HK-2 (cell line): Measurements from ENCODE around the gene NRIP1.

Experiments used
- DNase-seq: peaks from one replicate; pipeline ENCODE4 v3.0.0-alpha.2; 2018; ENCODE audit not compliant: unreplicated experiment

NRIP1 gene

DNA sequence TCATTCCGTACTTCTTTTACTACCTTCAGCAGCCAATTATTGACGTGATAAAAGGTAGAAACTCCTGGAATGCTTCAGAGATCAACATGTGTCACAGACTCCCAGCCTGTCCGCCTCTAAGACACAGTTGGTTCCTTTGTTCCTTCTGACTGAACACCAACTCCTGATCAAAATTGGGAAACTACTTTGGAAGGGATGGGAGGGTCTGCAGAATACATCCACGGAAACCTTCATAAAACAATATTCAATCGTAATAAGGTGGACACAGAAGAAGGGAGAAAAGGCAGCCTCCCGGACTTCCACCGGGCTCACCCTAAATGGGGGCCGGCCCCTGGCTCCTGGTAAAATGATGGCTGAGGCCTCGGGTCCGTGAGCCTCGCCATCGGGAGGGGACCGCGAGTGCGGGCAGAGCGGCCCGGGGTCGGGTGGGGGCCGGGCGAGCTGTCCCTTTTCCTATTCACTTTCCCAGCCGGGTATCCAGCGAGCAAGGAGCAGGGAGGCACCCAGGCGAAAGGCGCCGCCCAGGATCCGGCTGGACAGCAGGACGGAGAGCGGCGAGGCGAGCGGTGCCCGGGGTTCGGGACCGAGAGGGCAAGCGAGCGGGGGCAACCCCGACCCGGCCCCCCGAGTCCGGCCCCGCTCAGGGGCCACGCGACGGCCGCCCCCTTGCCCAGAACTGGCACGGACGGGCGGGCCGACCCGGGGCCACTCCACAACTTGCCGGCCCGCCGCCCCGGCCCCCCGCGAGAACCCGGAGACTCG lies 805 bp downstream of the NRIP1 start:
- peak; percentile 42 for DNase-seq

DNA sequence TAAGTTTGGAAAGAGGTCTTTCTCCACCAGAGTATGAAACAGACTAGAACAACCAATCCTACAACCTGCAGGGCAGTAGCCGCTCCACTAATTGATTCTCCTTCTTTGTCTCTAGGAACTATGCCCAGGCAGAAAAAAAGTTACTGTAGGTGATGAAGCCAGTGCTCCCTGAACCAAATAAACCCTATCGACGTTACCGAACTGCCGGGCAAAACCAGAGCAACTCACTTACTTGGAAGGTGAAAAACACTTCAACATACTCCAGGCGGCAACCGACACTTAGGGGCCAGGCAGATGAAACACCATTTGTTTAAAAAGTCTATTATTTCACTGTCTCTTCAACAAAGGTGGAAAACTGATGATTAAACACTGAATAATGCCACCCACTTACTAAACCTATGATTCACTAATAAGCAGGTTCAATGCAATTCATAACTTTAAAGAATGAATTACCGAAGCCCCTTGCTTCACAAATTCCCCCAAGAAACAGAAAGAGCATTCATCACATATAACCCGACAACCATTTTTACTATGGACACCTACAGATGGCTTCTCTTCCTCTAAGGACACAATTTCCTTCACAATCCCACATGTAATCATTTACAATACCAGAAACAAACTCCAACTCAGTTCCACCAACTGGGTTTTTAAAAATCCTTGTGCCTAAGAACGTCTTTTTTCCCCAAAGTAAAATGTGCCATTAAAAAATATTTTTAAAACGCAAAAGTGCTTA lies 1.6 kb downstream of the NRIP1 start:
- no peak for DNase-seq

DNA sequence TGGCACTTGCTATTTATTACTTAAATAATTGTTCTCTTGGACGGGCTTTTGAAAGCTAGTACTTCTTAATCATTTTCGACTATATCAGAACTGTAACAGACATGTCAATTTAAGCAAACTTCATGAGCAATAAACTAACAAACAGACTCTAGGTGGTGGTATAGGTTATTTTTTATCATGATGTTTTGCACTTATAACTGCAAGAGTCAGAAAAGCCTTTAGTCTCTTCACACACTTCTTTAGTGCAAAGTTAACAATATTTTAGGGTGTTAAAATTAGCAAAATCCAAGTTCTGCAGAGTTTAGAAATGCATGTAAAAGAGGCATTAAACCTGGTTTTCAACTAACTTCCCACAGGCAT lies 2.2 kb downstream of the NRIP1 start:
- no peak for DNase-seq

DNA sequence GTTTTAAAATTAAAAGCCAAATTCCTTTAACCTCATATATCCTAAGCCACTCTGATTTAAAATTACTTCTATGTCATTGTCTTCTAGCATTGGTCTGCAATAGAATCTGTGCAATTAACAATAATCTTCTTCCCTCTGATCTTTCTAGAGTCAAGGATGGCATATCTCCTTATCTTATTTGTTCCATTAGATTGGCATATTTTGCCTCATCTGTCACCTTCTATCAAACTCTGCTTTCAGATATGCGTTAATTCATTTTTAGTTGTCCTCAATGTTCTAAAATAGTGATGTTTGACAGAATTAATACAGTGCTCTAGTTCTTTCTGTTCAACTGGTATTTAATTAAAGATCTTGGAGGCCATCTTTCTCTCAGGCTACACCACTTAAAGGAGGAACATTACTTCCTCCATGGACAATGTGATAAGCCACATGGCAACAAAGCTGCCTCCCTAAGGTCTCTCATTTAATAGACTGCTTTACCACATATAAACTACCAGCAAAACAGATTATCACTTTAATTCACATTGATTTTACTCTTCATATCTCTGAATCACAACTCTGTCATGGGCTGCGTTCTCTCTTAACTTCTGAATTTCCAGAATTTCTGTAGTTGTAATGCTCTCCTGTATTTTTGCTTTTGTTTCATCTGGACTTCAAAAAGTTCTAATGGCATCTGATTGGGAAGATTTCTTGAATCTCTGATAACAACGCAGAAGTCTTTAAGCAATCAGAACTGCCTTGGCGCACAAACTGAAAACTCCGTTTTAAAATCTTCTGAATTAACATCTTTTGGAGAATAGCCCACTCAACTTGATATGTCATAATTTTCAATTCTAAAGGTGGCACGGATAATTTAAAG lies 2.8 kb downstream of the NRIP1 start:
- DNase-seq, result no peak

DNA sequence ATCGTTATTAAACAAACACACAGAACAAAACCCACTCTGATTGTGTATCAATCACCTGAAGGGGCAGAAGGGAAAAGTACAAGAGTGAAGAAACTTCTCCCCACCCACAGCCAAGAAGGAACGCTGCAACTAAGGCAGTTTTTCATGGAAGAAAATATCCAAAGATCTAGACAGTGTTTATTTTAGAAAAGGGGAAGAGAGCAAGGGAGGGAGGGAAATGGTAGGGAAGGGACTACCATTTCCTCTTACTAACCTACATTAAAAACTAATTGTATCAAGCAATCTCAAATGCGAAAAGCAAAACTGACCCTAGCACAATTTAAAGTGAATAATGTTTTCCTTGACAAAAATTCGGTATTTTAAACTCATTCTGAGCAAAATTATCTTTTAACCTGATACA lies 3.5 kb downstream of the NRIP1 start:
- no peak for DNase-seq

DNA sequence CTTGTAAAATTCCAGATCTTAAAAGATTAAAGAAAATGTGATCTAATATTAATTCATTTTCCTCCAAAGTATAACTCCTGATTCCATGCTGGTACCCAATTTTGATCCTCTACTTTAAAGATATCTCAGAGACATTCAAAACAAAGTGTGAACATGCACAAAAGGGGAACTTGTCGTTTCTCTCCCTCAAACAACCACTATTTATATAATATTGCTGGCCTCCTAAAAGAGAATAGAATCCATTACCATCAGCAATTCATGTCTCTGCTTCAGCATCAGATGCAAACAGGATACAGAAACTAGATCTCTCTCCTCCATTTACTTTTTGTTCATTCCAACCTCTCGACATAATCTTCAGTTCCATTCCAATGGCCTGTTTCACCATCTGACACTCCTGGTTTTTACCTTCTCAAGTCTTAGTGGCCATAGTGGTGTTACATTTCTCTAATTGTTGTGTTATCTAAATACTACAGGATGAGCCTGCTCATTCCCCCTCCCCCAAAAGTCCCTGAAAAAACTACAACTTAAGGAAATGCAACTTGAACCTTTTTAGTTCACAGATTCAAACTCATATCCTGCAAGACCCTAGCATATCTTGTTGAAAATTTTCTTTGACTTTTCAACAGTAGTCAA lies 4.1 kb downstream of the NRIP1 start:
- DNase-seq, result no peak

DNA sequence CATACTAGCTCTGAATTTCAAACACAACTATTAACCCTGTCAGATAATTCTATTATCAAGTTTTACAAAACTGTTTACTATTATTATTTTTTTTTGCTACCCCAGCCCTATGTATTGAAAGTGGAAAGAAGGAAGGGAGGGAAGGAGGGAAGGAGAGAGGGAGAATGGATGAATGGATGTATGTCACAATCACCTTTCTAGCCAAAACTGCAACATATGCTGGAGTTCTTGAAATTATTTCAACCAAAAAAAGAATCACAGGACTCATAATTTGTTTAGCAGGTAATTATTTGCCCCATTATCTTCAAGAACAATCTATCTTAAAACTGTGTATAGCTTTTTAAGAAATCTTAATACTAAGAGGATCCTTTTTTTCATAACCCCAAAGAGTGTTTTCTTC lies 5.4 kb downstream of the NRIP1 start:
- no peak for DNase-seq

DNA sequence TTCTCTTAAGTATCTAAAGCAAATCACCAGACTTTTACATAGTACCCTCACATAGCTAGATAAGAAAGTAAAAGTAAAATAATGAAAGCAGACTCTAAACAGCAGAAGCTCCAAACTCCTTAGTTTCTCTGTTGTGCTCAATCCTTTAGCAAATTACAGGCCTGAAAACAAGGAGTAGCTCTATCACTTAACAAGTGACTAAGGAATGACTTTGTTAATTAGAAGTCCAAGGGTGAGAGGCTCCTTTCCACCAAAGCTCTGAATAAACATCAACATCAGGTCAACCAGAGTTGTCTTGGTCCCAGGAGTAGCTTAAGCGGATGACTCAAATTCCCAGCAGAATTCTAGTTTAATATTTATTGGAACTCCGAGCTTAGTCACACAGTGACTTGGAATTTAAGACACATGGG lies 5.9 kb downstream of the NRIP1 start:
- no peak for DNase-seq

DNA sequence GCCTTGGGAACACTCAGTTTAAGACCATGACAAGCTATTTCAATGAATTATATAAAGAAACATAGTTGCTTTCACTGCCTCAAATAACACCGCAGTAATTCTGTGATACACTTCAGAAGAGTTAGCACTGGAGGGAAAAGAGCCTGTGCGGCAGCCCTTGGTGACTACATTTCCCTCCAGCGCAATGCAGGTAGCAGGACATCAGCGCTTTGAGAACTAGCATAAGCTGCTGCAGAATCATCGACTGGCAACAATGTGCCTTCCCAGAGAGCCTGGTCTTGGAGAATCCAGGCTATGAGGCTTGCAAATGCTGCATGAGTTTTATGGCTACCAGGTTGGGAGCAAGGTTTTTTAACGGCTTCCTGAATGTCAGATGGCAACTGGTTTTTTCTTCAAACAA lies 7.5 kb downstream of the NRIP1 start:
- DNase-seq, result no peak

DNA sequence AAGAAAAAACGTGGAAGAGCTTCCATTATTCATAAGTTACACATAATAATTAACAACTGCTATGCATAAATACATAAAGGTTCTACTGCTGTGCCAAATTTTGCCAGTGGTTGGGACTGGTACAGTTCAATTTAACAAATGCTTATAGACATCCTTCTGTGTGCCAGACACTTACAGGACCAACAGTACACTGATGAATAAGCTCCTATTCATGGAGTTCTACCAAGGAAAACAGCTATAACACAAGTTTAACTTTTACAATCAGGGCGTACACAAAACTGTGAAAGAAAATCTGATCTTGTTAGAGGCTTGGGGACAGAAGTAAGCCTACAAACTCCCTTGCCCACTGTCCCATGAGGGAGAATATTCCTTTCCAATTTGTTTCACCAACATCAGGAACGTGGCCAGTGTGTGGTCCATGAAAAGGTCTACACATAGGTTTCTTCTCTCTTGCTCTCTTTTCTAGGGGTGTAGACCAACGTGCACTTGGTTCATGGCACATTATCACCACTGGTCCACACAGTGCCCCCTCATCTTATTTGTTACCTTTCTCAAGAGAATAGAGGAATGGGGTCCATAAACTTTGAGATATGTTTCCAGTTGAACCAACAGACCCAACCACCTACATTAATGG lies 10.1 kb downstream of the NRIP1 start:
- DNase-seq, result no peak

DNA sequence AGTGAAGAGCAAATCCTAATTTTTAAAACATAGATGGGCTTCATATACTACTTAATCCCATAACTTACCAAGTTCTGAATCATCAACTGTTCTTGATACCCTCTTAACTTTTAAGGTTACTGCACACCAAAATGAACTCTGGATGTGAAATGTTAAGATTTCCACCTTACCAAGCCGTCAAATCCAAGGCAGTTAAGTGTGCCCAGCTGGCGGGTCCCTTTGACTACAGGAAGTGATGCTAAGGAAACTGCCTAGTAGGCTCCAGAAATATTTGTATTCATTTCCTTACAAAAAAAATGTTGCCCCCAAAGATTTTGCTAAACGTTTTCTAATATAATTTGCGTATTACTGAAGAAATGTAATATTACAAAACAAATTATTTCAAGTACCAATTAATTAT lies 10.7 kb downstream of the NRIP1 start:
- no peak for DNase-seq

DNA sequence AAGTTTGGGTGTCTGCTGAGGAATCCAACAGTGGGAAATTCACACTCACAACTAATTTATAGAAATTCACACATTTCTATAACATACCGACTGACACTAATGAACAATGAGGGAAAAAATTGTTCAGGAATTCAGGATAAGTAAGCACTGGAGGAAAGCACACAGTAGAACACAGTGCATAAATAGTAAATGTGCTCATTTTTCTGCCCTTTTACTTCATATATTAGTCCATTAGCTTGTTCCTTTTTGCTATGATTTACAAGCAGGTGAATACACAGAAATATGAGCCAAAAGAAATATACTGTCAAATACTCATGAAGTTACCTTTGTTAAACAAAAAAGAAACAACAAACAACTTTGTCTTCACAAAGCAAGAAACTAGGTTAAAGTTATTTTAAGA lies 11.3 kb downstream of the NRIP1 start:
- no peak for DNase-seq

DNA sequence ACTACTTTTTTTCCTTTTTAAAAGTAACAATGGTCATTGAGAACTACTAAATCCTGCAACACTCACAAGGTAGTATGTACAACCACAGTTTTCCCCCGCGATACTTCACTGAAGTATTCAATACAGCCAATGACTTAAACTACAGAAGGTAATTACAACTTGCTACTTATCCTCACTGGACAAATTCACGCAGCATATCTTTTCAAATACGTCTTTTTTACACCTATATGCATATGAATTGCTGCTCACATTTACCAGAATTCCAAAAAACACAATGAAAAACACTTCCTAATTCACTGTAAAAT lies 12.4 kb downstream of the NRIP1 start:
- DNase-seq, result no peak

DNA sequence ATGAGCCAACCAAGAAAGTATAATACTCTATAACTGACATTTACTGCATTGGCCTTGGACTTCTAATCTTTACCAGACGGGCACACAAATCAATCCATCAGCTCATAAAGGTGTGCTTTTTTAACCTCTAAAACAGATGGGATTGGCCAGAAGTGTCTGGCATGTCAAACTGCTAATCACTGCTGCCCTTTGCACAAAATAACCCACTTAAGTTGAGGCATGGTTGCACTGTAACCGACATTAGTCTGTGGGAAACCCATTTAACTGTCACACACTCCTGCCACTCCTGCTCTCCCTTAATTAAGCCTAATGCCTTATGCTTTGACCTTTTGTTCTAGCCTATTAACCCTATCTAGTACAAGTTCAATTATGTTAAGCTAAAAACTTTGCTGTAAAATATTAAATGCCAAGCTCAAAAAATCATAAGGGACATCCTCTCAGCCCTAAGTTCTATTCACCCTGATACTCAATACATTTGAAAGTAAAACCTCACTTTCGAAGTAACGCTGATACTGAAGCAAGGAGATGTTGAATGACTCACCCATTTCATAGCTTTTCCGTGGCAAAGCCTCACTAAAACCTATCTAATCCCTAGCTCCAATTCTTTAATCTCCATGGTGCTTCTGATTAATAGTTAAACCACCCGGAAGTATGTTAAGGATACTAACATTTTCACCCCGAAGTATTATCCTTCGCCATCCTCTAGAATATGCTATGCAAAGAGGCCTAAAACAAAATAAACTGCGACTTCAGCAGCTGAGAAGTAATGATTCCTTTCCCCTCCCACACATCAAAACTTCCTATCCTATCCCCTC lies 12.9 kb downstream of the NRIP1 start:
- DNase-seq, result no peak

DNA sequence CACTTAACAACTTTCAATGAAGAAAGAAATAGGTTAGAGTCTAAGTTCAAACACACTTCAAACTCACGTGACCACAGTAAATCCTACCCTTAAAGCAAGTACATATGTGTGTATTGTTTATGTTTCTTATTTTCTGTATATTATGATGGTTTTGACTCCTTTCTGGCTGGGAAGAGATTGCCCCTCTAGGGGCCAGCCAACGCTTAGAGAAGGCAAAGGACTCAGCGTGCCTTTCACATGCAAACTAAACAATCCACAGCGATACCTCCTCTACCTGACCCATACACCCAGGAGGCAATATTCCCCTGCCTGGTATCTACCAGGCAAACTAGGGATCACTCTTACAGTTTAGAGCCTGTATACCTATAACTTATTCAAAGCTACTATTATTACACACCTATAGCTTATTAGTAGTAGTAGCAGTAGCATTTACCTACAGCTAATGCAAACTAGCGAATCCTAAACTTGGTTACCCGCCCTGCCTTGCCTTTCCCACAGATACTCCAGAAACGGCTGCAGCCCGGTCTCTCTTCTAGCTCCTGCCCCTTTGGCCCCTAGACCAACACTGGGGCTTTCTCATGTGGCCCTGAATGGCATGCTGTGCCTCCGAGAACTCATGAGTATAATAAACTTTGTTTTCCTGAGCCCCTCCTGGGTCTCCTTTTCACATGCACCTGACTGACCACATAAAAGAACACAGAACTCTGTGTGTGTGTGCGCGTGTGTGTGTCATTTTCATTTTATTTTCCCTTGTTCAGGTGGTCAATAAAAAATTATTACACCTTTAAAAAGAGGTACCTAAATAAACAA lies 14.0 kb downstream of the NRIP1 start:
- DNase-seq, result no peak

DNA sequence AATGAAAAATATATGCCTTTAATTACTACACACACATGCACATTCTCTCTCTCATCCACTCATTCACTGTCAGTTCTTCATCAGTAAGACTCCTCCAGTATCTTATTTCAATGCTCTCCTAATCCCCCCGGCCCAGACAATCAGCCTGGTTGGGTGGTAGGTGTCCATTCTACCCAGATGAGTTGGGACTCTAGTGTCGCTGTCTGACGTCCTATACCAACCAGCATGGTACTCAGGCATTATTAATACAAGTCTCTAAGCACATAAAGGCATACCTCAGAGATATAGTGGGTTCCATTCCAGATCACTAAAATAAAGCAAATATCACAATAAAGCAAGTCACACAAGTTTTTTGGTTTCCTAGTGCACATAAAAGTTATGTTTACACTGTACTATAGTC lies 19.8 kb downstream of the NRIP1 start:
- no peak for DNase-seq

DNA sequence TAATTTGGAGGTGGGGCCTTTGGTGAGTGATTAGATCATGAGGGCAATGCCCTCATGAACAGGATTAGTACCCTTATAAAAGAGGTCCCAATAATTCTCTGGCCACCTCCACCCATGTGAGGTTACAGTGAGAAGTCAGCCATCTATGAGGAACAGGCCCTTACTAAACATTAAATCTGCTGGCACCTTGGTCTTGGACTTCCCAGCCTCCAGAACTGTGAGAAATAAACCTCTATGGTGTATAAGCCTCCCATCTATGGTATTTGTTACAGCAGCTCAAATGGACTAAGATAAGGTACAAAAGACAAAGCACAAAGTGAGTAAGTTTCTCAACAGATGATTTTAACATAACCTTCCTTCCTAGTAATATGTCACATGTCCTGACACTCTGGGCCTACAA lies 22.3 kb downstream of the NRIP1 start:
- no peak for DNase-seq

DNA sequence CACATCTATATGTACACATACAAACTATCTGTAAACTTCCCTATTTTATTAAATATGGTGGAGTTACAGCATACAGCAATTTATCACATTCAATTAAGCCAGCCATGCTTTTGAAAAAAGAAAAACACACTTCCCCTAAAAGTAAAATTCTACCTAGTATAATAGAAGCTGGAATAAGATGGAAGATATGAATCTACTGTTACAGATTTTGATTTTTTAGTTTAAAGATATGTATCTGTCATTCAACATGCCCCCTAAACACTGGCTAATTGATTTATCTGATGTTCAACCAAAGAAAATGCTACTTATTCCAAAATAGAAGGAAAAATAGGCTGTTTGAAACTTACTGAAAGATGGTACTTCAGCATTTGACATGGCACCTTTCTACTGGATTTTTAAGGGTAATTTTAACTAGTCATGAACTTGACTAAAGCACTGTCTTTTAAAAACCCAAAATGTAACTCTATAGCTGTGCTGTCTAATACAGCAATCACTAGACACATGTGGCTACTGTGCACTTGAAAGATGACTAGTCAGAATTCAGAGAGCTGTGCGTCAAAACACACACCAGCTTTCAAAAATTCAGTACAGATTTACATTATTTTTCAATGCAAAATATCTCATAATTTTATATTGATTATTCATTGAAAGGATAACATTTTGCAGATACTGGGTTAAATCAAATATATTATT lies 25.0 kb downstream of the NRIP1 start:
- no peak for DNase-seq

DNA sequence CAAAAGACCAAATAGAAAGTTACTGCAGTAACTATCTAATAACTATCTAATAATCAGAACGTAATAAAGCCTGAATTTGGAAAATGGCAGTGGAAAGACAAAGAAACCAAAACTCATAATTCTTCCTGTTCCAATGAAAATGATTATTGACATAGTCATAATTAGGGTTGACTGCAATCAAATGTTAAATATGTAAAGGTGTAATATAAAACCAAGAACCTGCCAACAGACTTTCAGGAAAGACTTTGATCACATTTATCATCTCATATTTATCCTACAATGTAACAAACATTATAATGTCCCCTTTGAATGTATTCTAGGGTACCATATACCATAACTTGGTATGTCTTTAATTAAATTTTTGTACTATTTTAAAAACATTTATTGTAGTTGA lies 26.9 kb downstream of the NRIP1 start:
- no peak for DNase-seq
